ENCODE results near the gene ARL8B. TPM values are rescaled to one million over a fixed set of nuclear protein-coding genes. Genes with fewer than 3 reads are reported as not detected.

The ARL8B gene
- total RNA-seq, 1 experiment from 2014 or later, result 28.3 TPM

DNA sequence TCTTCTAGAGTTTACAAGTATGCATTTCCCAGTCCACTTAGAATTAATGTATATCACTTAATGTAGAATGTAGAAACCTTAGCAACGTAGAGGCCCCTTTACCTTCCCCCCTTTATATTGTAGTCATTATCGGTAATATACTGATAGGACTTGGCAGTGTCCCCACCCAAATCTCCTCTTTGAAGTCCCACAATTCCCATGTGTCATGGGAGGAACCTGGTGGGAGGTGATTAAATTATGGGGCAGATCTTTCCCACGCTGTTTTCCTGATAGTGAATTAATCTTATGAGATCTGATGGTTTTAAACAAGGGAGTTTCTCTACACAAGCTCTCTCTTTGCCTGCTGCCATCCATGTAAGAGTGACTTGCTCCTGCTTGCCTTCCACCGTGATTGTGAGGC lies 31.0 kb downstream of the ARL8B start:
- Mint-ChIP-seq H3K4me3 (no peak overlapping the region), H3K27ac (peak overlapping the region; percentile 38), H3K36me3 (peaks cover under 1% of the 10 kb centered on the region; the same call in 1 of the 2 replicates), H3K4me1 (peaks cover 36% of the 10 kb centered on the region), H3K27me3 (ENCODE audit: low read depth) (no peaks in the 10 kb centered on the region), H3K9me3 (0 out of 2 replicates have a peak, but pooled peaks cover under 1% of the 10 kb centered on the region)
- DNase-seq (ENCODE audit: low spot score) (no peak), ATAC-seq (no peak)
- ChIA-PET CTCF (no interaction called here), POLR2A (no interaction called here)
- TF ChIP-seq ZNF423 (CRISPR knock-in tag; IDR thresholded peaks at IDR 0.05) (no peak), ZBTB21 (CRISPR knock-in tag; IDR thresholded peaks at IDR 0.05; ENCODE audit: borderline replicate concordance) (no peak), GRHL2 (CRISPR knock-in tag; IDR thresholded peaks at IDR 0.05; ENCODE audit: insufficient replicate concordance, severe bottlenecking) (no peak), ZNF121 (CRISPR knock-in tag; IDR thresholded peaks at IDR 0.05) (no peak), ZNF671 (CRISPR knock-in tag; IDR thresholded peaks at IDR 0.05) (no peak), ZNF138 (CRISPR knock-in tag; conservative IDR thresholded peaks at IDR 0.05) (no peak), SMAD4 (CRISPR knock-in tag; IDR thresholded peaks at IDR 0.05) (no peak), CBFB (CRISPR knock-in tag; IDR thresholded peaks at IDR 0.05; ENCODE audit: low read depth) (no peak), FOXK1 (CRISPR knock-in tag; IDR thresholded peaks at IDR 0.05) (no peak), IRF2 (CRISPR knock-in tag; IDR thresholded peaks at IDR 0.05; ENCODE audit: borderline replicate concordance, low read depth) (no peak)
- TF ChIP-seq, protein P1, sequence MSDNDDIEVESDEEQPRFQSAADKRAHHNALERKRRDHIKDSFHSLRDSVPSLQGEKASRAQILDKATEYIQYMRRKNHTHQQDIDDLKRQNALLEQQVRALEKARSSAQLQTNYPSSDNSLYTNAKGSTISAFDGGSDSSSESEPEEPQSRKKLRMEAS (CRISPR knock-in tag; IDR thresholded peaks at IDR 0.05), result no peak
- TF ChIP-seq, protein P2, sequence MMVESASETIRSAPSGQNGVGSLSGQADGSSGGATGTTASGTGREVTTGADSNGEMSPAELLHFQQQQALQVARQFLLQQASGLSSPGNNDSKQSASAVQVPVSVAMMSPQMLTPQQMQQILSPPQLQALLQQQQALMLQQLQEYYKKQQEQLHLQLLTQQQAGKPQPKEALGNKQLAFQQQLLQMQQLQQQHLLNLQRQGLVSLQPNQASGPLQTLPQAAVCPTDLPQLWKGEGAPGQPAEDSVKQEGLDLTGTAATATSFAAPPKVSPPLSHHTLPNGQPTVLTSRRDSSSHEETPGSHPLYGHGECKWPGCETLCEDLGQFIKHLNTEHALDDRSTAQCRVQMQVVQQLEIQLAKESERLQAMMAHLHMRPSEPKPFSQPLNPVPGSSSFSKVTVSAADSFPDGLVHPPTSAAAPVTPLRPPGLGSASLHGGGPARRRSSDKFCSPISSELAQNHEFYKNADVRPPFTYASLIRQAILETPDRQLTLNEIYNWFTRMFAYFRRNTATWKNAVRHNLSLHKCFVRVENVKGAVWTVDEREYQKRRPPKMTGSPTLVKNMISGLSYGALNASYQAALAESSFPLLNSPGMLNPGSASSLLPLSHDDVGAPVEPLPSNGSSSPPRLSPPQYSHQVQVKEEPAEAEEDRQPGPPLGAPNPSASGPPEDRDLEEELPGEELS (CRISPR knock-in tag; IDR thresholded peaks at IDR 0.05), result no peak

DNA sequence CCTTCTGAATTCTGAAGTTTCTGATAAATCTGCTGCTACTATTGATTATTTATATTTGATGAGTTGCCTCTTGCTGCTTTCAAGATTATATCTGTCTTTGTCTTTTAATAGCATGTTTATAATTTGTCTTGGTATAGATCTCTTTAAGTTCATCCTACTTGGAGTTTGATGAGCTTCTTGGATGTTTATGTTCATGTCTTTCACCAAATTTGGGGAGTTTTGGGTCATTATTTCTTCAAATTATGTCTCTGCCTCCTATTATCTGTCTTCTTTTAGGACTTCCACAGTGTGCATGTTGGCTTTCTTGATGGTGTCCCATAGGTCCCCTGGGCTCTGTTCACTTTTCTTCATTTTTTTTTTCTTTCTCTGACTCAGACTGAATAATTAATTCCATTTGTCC lies 33.1 kb downstream of the ARL8B start:
- Mint-ChIP-seq H3K4me3 (no peak overlapping the region), H3K9me3 (no peaks in the 10 kb centered on the region), H3K4me1 (peaks cover 41% of the 10 kb centered on the region), H3K36me3 (no peaks in the 10 kb centered on the region), H3K27me3 (ENCODE audit: low read depth) (no peaks in the 10 kb centered on the region), H3K27ac (no peak overlapping the region)
- DNase-seq (ENCODE audit: low spot score) (no peak), ATAC-seq (no peak)
- CTCF ChIA-PET, result interaction anchor here (1.2 kb wide), 1 partner anchor 77 kb away, joined by 3 read pairs; no protein-coding TSS in a partner anchor
- POLR2A ChIA-PET, result no interaction called here
- no peak for TF ChIP-seq ATF1 (CRISPR knock-in tag; IDR thresholded peaks at IDR 0.05)

GRCh38 chr3:5160321-5160720 lies 38.2 kb downstream of the ARL8B start:
- peaks cover 57% of the 10 kb centered on the region for H3K4me1 Mint-ChIP-seq
- H3K27me3 Mint-ChIP-seq (ENCODE audit: low read depth), result no peaks in the 10 kb centered on the region
- no peak for ATAC-seq
- POLR2A ChIA-PET, result no interaction called here
- H3K27ac Mint-ChIP-seq, result peak overlapping the region; percentile 50; the same call in 1 of the 2 replicates
- DNase-seq (ENCODE audit: low spot score), result no peak
- H3K9me3 Mint-ChIP-seq, result no peaks in the 10 kb centered on the region
- H3K4me3 Mint-ChIP-seq, result no peak overlapping the region
- no peaks in the 10 kb centered on the region for H3K36me3 Mint-ChIP-seq
- CTCF ChIA-PET, result interaction anchor here (1.5 kb wide), 1 partner anchor 24 kb away, joined by 4 read pairs; no protein-coding TSS in a partner anchor
- TF ChIP-seq, protein P3, sequence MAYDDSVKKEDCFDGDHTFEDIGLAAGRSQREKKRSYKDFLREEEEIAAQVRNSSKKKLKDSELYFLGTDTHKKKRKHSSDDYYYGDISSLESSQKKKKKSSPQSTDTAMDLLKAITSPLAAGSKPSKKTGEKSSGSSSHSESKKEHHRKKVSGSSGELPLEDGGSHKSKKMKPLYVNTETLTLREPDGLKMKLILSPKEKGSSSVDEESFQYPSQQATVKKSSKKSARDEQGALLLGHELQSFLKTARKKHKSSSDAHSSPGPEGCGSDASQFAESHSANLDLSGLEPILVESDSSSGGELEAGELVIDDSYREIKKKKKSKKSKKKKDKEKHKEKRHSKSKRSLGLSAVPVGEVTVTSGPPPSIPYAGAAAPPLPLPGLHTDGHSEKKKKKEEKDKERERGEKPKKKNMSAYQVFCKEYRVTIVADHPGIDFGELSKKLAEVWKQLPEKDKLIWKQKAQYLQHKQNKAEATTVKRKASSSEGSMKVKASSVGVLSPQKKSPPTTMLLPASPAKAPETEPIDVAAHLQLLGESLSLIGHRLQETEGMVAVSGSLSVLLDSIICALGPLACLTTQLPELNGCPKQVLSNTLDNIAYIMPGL (CRISPR knock-in tag; IDR thresholded peaks at IDR 0.05), result no peak
- TF ChIP-seq ZNF512 (CRISPR knock-in tag; IDR thresholded peaks at IDR 0.05; ENCODE audit: borderline replicate concordance) (no peak), E2F1 (CRISPR knock-in tag; IDR thresholded peaks at IDR 0.05) (no peak), GABPB1 (CRISPR knock-in tag; IDR thresholded peaks at IDR 0.05) (no peak)
- TF ChIP-seq, protein P4, sequence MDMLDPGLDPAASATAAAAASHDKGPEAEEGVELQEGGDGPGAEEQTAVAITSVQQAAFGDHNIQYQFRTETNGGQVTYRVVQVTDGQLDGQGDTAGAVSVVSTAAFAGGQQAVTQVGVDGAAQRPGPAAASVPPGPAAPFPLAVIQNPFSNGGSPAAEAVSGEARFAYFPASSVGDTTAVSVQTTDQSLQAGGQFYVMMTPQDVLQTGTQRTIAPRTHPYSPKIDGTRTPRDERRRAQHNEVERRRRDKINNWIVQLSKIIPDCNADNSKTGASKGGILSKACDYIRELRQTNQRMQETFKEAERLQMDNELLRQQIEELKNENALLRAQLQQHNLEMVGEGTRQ (CRISPR knock-in tag; IDR thresholded peaks at IDR 0.05), result no peak
- TF ChIP-seq, protein P5, sequence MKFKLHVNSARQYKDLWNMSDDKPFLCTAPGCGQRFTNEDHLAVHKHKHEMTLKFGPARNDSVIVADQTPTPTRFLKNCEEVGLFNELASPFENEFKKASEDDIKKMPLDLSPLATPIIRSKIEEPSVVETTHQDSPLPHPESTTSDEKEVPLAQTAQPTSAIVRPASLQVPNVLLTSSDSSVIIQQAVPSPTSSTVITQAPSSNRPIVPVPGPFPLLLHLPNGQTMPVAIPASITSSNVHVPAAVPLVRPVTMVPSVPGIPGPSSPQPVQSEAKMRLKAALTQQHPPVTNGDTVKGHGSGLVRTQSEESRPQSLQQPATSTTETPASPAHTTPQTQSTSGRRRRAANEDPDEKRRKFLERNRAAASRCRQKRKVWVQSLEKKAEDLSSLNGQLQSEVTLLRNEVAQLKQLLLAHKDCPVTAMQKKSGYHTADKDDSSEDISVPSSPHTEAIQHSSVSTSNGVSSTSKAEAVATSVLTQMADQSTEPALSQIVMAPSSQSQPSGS (CRISPR knock-in tag; IDR thresholded peaks at IDR 0.05; ENCODE audit: borderline replicate concordance, low read depth), result no peak
